Nephron (organoid): ENCODE data around the gene FBXO39.

Experiments
- H3K27ac Mint-ChIP-seq, 3 experiments: 2 replicates each; pipeline ENCODE4 v1.8.0; 2020; ENCODE audit warnings: mixed read lengths in 3 of 3, mild to moderate bottlenecking in 2 of 3, moderate library complexity in 1 of 3
- H3K27me3 Mint-ChIP-seq: 2 replicates; pipeline ENCODE4 v1.8.0; 2021; ENCODE audit warnings: low read depth, mild to moderate bottlenecking, moderate library complexity, mixed read lengths
- H3K36me3 Mint-ChIP-seq: 2 replicates; pipeline ENCODE4 v1.8.0; 2020; ENCODE audit warnings: low read depth, mixed read lengths
- H3K4me1 Mint-ChIP-seq: 2 replicates; pipeline ENCODE4 v1.8.0; 2020; ENCODE audit warnings: mixed read lengths
- H3K4me3 Mint-ChIP-seq, 3 experiments: 2 replicates each; pipeline ENCODE4 v1.8.0; 2020; ENCODE audit warnings: mild to moderate bottlenecking in 3 of 3, mixed read lengths in 3 of 3, moderate library complexity in 2 of 3
- H3K9me3 Mint-ChIP-seq: 2 replicates; pipeline ENCODE4 v1.8.0; 2020; ENCODE audit warnings: mixed read lengths
- CTCF ChIP-seq, 3 experiments: fragments of 200-600 bp; sonication (generic); IDR thresholded peaks; one replicate each; pipeline ENCODE4 v1.5.0; 2021; ENCODE audit warnings: antibody characterized with exemption in 3 of 3; ENCODE audit not compliant: unreplicated experiment in 3 of 3

FBXO39 gene

GRCh38 chr17:6780886-6781285, 4.9 kb downstream of the FBXO39 start:
- Mint-ChIP-seq H3K27ac (no peak overlapping the region), H3K9me3 (peaks cover 18% of the 10 kb centered on the region), H3K27me3 (peaks cover 81% of the 10 kb centered on the region), H3K4me1 (no peaks in the 10 kb centered on the region), H3K4me3 (no peak overlapping the region), H3K36me3 (no peaks in the 10 kb centered on the region)
- TF ChIP-seq CTCF (IDR thresholded peaks at IDR 0.05; ENCODE audit: unreplicated experiment in 3 of 3), result no peak

GRCh38 chr17:6782244-6782643, 6.2 kb downstream of the FBXO39 start:
- H3K4me3 Mint-ChIP-seq, result no peak overlapping the region
- TF ChIP-seq CTCF (IDR thresholded peaks at IDR 0.05; ENCODE audit: unreplicated experiment in 3 of 3), result no peak
- H3K27ac Mint-ChIP-seq, result no peak overlapping the region
- peaks cover 16% of the 10 kb centered on the region for H3K9me3 Mint-ChIP-seq
- no peaks in the 10 kb centered on the region for H3K4me1 Mint-ChIP-seq
- peaks cover 75% of the 10 kb centered on the region for H3K27me3 Mint-ChIP-seq
- H3K36me3 Mint-ChIP-seq, result no peaks in the 10 kb centered on the region

GRCh38 chr17:6786618-6787017, 10.6 kb downstream of the FBXO39 start:
- H3K4me3 Mint-ChIP-seq, result no peak overlapping the region
- H3K27ac Mint-ChIP-seq, result no peak overlapping the region
- H3K4me1 Mint-ChIP-seq, result no peaks in the 10 kb centered on the region
- no peaks in the 10 kb centered on the region for H3K36me3 Mint-ChIP-seq
- no peak for TF ChIP-seq CTCF (IDR thresholded peaks at IDR 0.05; ENCODE audit: unreplicated experiment in 3 of 3)
- H3K27me3 Mint-ChIP-seq, result peaks cover 78% of the 10 kb centered on the region
- H3K9me3 Mint-ChIP-seq, result peaks cover 14% of the 10 kb centered on the region

GRCh38 chr17:6787081-6787693, 11.2 kb downstream of the FBXO39 start:
- Mint-ChIP-seq H3K4me1 (no peaks in the 10 kb centered on the region), H3K27me3 (peaks cover 78% of the 10 kb centered on the region), H3K9me3 (peaks cover 14% of the 10 kb centered on the region), H3K4me3 (no peak overlapping the region), H3K36me3 (no peaks in the 10 kb centered on the region), H3K27ac (no peak overlapping the region)
- no peak for TF ChIP-seq CTCF (IDR thresholded peaks at IDR 0.05; ENCODE audit: unreplicated experiment in 3 of 3)

- H3K4me1 Mint-ChIP-seq, result no peaks in the 10 kb centered on the region
- H3K27me3 Mint-ChIP-seq, result peaks cover 76% of the 10 kb centered on the region
- peaks cover 5% of the 10 kb centered on the region for H3K9me3 Mint-ChIP-seq
- no peaks in the 10 kb centered on the region for H3K36me3 Mint-ChIP-seq
- no peak overlapping the region for H3K27ac Mint-ChIP-seq
- TF ChIP-seq CTCF (IDR thresholded peaks at IDR 0.05; ENCODE audit: unreplicated experiment in 3 of 3), result no peak
- H3K4me3 Mint-ChIP-seq, result no peak overlapping the region
These were observed 13.1 kb downstream of the FBXO39 start for GRCh38 chr17:6789146-6789545.

- Mint-ChIP-seq H3K36me3 (no peaks in the 10 kb centered on the region), H3K4me3 (no peak overlapping the region), H3K4me1 (no peaks in the 10 kb centered on the region), H3K27me3 (peaks cover 62% of the 10 kb centered on the region), H3K27ac (no peak overlapping the region), H3K9me3 (no peaks in the 10 kb centered on the region)
- no peak for TF ChIP-seq CTCF (IDR thresholded peaks at IDR 0.05; ENCODE audit: unreplicated experiment in 3 of 3)
These were observed 17.9 kb downstream of the FBXO39 start for GRCh38 chr17:6793748-6794493.
